Measurements from ENCODE around the gene CHI3L1.

GRCh38 chr1:203167913-203168200 lies 18.6 kb downstream of the CHI3L1 start:
- TF ChIP-seq CTCF (IDR thresholded peaks at IDR 0.05) (no peak), POLR2A (IDR thresholded peaks at IDR 0.05) (no peak)
